ENCODE measurements around the gene NPB. TPM values are rescaled to one million over a fixed set of nuclear protein-coding genes. Genes with fewer than 3 reads are reported as not detected.

Gene NPB
- total and polyA plus RNA-seq, 2 experiments from 2014 or later, result 2.3 to 6.6 TPM

- peak overlapping the region; percentile 99 for H3K27ac ChIP-seq
- TF ChIP-seq, protein P1, sequence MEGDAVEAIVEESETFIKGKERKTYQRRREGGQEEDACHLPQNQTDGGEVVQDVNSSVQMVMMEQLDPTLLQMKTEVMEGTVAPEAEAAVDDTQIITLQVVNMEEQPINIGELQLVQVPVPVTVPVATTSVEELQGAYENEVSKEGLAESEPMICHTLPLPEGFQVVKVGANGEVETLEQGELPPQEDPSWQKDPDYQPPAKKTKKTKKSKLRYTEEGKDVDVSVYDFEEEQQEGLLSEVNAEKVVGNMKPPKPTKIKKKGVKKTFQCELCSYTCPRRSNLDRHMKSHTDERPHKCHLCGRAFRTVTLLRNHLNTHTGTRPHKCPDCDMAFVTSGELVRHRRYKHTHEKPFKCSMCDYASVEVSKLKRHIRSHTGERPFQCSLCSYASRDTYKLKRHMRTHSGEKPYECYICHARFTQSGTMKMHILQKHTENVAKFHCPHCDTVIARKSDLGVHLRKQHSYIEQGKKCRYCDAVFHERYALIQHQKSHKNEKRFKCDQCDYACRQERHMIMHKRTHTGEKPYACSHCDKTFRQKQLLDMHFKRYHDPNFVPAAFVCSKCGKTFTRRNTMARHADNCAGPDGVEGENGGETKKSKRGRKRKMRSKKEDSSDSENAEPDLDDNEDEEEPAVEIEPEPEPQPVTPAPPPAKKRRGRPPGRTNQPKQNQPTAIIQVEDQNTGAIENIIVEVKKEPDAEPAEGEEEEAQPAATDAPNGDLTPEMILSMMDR (IDR thresholded peaks at IDR 0.05; ENCODE audit: low read depth, low read length), result no peak
- H3K36me3 ChIP-seq, result peaks cover 2% of the 10 kb centered on the region
- no peaks in the 10 kb centered on the region for H3K27me3 ChIP-seq
- H3K9me3 ChIP-seq (ENCODE audit: low read depth), result no peaks in the 10 kb centered on the region
- peak in 1 of 2 donors; percentile 29 for DNase-seq (ENCODE audit: low read depth in 1 of 2, low spot score in 1 of 2)
- peak overlapping the region; percentile 94 for H3K4me3 ChIP-seq
- H3K4me1 ChIP-seq (ENCODE audit: low read depth), result peaks cover 25% of the 10 kb centered on the region
Observed at GRCh38 chr17:81927152-81927652, 25.2 kb downstream of the NPB start.

- Histone ChIP-seq H3K27me3 (no peaks in the 10 kb centered on the region), H3K4me3 (peak within 1 kb of the TSS; percentile 94), H3K27ac (peak within 1 kb of the TSS; percentile 99), H3K4me1 (ENCODE audit: low read depth) (peaks cover 21% of the 10 kb centered on the region), H3K36me3 (no peaks in the 10 kb centered on the region), H3K9me3 (ENCODE audit: low read depth) (no peaks in the 10 kb centered on the region)
- peak; percentile 97 to 98 for DNase-seq (ENCODE audit: low read depth in 1 of 2, low spot score in 1 of 2)
- TF ChIP-seq, protein P1 (IDR thresholded peaks at IDR 0.05; ENCODE audit: low read depth, low read length), result peak; percentile 43
Observed at GRCh38 chr17:81927653-81928543, 25.9 kb downstream of the NPB start, which contains the start of gene MAFG. TSS of gene MAFG (minus strand) at chr17:81927735. CDS start at chr17:81923185, 4,550 bp downstream.

DNA sequence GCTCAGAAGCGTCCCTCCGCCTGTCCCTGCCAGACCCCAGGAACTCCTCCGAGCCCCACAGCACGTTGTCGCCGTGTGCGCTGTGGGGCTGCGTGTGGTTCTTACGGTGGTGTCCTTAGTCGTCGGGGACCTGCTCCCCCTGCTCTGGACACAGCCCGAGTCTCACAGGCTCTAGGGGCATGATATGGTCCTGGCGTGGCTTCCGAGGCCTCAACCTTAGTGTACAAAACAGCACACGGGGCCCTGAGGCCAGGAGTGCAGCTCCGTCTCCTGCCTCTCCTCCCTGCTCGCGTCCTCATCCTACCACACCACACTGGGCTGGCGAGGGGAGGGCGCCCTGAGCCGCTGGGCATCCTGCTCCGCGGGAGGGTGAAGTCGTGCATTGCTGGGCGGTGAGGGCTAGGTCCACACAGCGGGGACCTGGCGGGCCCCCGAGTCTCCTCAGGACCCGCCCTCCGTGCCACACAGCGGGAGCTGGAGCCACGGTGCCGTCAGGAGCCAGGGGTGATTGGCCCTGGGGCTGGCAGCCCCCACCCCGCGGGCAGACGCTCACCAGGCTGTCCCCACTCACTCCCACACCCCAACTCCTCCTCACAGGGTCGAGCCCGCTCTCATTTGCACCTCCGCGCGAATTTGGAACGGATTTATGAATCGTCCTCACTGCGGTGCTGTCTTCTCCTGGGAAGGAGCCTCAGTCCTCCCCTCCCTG, 26.7 kb downstream of the NPB start:
- DNase-seq (ENCODE audit: low read depth in 1 of 2, low spot score in 1 of 2), result no peak
- H3K27ac ChIP-seq, result peak overlapping the region; percentile 47
- no peaks in the 10 kb centered on the region for H3K9me3 ChIP-seq (ENCODE audit: low read depth)
- H3K27me3 ChIP-seq, result no peaks in the 10 kb centered on the region
- H3K4me3 ChIP-seq, result peak overlapping the region; percentile 37
- TF ChIP-seq, protein P1 (IDR thresholded peaks at IDR 0.05; ENCODE audit: low read depth, low read length), result no peak
- peaks cover 17% of the 10 kb centered on the region for H3K4me1 ChIP-seq (ENCODE audit: low read depth)
- no peaks in the 10 kb centered on the region for H3K36me3 ChIP-seq

DNA sequence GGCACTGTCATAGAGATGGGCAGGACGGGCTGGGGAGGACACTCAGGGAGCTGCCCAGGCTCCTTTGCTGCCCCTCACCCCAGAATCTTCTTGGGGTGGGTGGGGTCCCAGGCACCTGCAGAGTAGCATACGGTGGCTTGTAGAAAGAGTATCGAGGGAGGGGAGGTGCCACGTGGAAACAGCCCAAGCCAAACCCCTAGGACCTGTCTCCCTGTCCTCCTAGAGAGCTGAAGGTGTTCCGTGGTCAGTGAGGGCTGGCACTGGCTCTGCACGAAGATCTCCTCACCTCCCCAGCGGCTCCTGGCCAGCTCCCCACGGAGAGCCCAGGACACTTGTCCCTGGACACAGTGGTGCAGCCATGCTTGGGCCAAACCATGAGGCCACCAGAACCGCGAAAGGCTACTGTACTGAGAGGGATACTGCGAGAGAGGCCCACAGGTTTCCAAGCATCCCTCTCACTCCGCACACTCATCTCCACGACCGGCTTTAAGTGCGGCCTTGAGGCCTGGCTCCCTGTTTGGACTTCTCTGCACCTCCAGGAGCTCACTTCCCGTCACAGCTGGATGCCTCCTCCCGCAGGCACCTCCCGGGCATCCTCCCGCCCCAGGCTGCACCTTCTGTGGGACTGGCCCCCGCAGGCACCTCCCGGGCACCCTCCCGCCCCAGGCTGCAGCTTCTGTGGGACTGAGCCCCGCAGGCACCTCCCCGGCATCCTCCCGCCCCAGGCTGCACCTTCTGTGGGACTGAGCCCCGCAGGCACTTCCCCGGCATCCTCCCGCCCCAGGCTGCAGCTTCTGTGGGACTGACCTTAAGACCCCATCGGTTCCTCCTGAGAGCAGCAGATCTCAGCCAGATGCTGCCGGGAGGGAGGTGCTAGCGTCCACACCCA, 27.5 kb downstream of the NPB start:
- Histone ChIP-seq H3K27me3 (no peaks in the 10 kb centered on the region), H3K4me3 (no peak overlapping the region), H3K9me3 (ENCODE audit: low read depth) (no peaks in the 10 kb centered on the region), H3K4me1 (ENCODE audit: low read depth) (peaks cover 9% of the 10 kb centered on the region), H3K27ac (no peak overlapping the region), H3K36me3 (no peaks in the 10 kb centered on the region)
- TF ChIP-seq, protein P1 (IDR thresholded peaks at IDR 0.05; ENCODE audit: low read depth, low read length), result no peak
- DNase-seq (ENCODE audit: low read depth in 1 of 2, low spot score in 1 of 2), result no peak

All from cardiac muscle cell (in vitro differentiated cells and primary cell).